Right lobe of liver (tissue), 4 donors: ENCODE results near the gene NOP10.

ENCODE experiments used
- POLR2A ChIP-seq: fragments of 450-650 bp; IDR thresholded peaks from one replicate; pipeline ENCODE4 v1.6.1; 2017; ENCODE audit warnings: antibody characterized with exemption, mild to moderate bottlenecking
- TF ChIP-seq, protein P1 (sequence below), 4 donors: fragments of 200-600 bp in 3 of 4; fragments of 450-650 bp in 1 of 4; IDR thresholded peaks; one replicate each; pipeline versions ENCODE4 v1.5.1 to v1.8.0; 2016 to 2022; ENCODE audit warnings: antibody characterized with exemption in 4 of 4, mild to moderate bottlenecking in 2 of 4
- donor health status: DM: no; HTN: no; CAD: no.
- donor health status: DM: no; HTN: no; CAD: no.
- donor health status: DM: no; HTN: yes; CAD: no.

DNA sequence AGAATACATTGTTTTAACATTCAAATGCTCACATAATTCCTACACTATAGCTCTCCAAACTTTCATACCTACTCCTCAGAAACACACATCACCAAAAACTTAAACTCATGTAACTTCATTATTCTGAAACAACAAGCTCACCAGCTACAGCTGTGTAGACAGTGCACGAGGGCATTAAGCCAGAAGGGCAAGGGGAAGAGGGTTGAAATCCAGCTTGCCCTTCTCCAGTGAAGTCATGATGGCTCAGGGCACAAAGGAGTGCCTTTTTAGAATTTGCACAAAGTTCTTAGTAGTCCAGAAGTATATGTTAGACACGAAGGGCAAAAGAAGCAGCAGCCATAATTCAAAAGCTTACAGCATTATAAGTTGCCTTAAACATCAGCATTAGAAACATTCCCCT, 13.9 kb downstream of the NOP10 start:
- TF ChIP-seq, protein P1, sequence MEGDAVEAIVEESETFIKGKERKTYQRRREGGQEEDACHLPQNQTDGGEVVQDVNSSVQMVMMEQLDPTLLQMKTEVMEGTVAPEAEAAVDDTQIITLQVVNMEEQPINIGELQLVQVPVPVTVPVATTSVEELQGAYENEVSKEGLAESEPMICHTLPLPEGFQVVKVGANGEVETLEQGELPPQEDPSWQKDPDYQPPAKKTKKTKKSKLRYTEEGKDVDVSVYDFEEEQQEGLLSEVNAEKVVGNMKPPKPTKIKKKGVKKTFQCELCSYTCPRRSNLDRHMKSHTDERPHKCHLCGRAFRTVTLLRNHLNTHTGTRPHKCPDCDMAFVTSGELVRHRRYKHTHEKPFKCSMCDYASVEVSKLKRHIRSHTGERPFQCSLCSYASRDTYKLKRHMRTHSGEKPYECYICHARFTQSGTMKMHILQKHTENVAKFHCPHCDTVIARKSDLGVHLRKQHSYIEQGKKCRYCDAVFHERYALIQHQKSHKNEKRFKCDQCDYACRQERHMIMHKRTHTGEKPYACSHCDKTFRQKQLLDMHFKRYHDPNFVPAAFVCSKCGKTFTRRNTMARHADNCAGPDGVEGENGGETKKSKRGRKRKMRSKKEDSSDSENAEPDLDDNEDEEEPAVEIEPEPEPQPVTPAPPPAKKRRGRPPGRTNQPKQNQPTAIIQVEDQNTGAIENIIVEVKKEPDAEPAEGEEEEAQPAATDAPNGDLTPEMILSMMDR (IDR thresholded peaks at IDR 0.05) = no peak
- TF ChIP-seq POLR2A = no peak
